ENCODE data around the gene EGR2. TPM values are rescaled to one million over a fixed set of nuclear protein-coding genes. Genes with fewer than 3 reads are reported as not detected.
A peak's percentile ranks its signal among the peaks of the same experiment; 100 is the strongest.

The EGR2 gene
- polyA plus RNA-seq, 2 of the 4 experiments (the other 2 are of a cell fraction): 4.4 TPM; not detected in 1

- ATAC-seq (peak; percentile 58 to 82), DNase-seq (ENCODE audit: low read depth in 1 of 2, low spot score in 1 of 2) (peak; percentile 78 to 79), FAIRE-seq (no peak)
- 14% methylated on average over 19 of the region's 51 CpGs for WGBS (ENCODE audit: missing lambda C conversion rate)
- peak overlapping the region; percentile 21 to 55; a peak in 4 of 6 replicates for H3K27ac ChIP-seq
- peak overlapping the region; percentile 58 for H3K4me3 ChIP-seq
- TF ChIP-seq CBX2 (IDR thresholded peaks at IDR 0.05; ENCODE audit: borderline replicate concordance, low read depth) (no peak), HEYL (CRISPR knock-in tag; IDR thresholded peaks at IDR 0.05) (no peak), CTCF (IDR thresholded peaks at IDR 0.05) (peak; percentile 78), JUNB (IDR thresholded peaks at IDR 0.05) (no peak), RAD21 (conservative IDR thresholded peaks at IDR 0.05 in 1 of 2, IDR thresholded peaks at IDR 0.05 in 1 of 2) (peak; percentile 52 to 77; a peak in 4 of 5 replicates), FOSL2 (IDR thresholded peaks at IDR 0.05) (no peak), FOSL2 (CRISPR knock-in tag; IDR thresholded peaks at IDR 0.05) (peak; percentile 60), CHD4 (IDR thresholded peaks at IDR 0.05; ENCODE audit: borderline replicate concordance) (no peak), BCL3 (IDR thresholded peaks at IDR 0.05) (no peak), MAX (IDR thresholded peaks at IDR 0.05) (peak; percentile 19; the same call in 1 of the 2 replicates), PHF8 (IDR thresholded peaks at IDR 0.05; ENCODE audit: borderline replicate concordance, low read depth) (peak; percentile 36; the same call in 1 of the 2 replicates), PBX3 (IDR thresholded peaks at IDR 0.05) (no peak), MYC (IDR thresholded peaks at IDR 0.05; ENCODE audit: borderline replicate concordance, low read length) (no peak), E2F6 (IDR thresholded peaks at IDR 0.05; ENCODE audit: borderline replicate concordance, low read depth) (peak; percentile 27; the same call in 1 of the 2 replicates), HOXB5 (CRISPR knock-in tag; IDR thresholded peaks at IDR 0.05) (no peak), CHD2 (IDR thresholded peaks at IDR 0.05; ENCODE audit: low read length, partially characterized antibody) (no peak), SMC3 (IDR thresholded peaks at IDR 0.05) (peak; percentile 90), GATA3 (IDR thresholded peaks at IDR 0.05; ENCODE audit: borderline replicate concordance) (no peak), TFCP2L1 (CRISPR knock-in tag; IDR thresholded peaks at IDR 0.05) (no peak), ESRRA (IDR thresholded peaks at IDR 0.05; ENCODE audit: borderline replicate concordance, low read length) (no peak), MAZ (IDR thresholded peaks at IDR 0.05; ENCODE audit: borderline replicate concordance, low read depth, low read length) (no peak), SREBF2 (IDR thresholded peaks at IDR 0.05) (no peak), CEBPB (IDR thresholded peaks at IDR 0.05) (no peak), NPAS2 (CRISPR knock-in tag; IDR thresholded peaks at IDR 0.05; ENCODE audit: borderline replicate concordance) (no peak), ZSCAN20 (CRISPR knock-in tag; IDR thresholded peaks at IDR 0.05) (no peak), HOXA7 (CRISPR knock-in tag; IDR thresholded peaks at IDR 0.05) (no peak), EP300 (IDR thresholded peaks at IDR 0.05) (no peak)
- peak overlapping the region; percentile 82 for H3K4me2 ChIP-seq
- CTCF ChIA-PET: interaction anchor here (0.6 to 6.2 kb wide), 34 partner anchors 8 to 1157 kb away, joined by 3 to 62 read pairs (median 3); no protein-coding TSS in a partner anchor
- POLR2A ChIA-PET: interaction anchor here (2.5 kb wide), 1 partner anchor 14 kb away, joined by 14 read pairs; the partner anchor contains the start of gene ADO
- no peaks in the 10 kb centered on the region for H3K9me3 ChIP-seq
- H3K4me1 ChIP-seq: peaks cover 18% of the 10 kb centered on the region
Observed at GRCh38 chr10:62817766-62818425, 1.7 kb upstream of the EGR2 start.
